HCT116 (cell line): ENCODE data around the gene YAE1.

Experiments
- ATF3 ChIP-seq: IDR thresholded peaks from 2 replicates; pipeline ENCODE4 v1.6.1; 2012
- CEBPB ChIP-seq: IDR thresholded peaks from 2 replicates; pipeline ENCODE4 v1.6.1; 2012; ENCODE audit warnings: low read depth
- CTCF ChIP-seq, 3 experiments: fragments of 200-600 bp in 1 of 3; sonication (generic) in 1 of 3; IDR thresholded peaks in 2 of 3; conservative IDR thresholded peaks in 1 of 3; 2 replicates each; pipeline ENCODE4 v1.5.1; 2012 to 2017; ENCODE audit warnings: low read depth in 2 of 3, low read length in 2 of 3, antibody characterized with exemption in 1 of 3, borderline replicate concordance in 1 of 3, control low read depth in 1 of 3, mild to moderate bottlenecking in 1 of 3, mixed read lengths in 1 of 3, mixed run types in 1 of 3, moderate library complexity in 1 of 3; ENCODE audit not compliant: insufficient read depth in 1 of 3
- EZH2 ChIP-seq: fragments of 200-600 bp; sonication (generic); IDR thresholded peaks from 2 replicates; pipeline ENCODE4 v1.6.1; 2017; ENCODE audit warnings: antibody characterized with exemption, mixed run types
- EZH2phosphoT487 ChIP-seq: fragments of 200-600 bp; IDR thresholded peaks from 2 replicates; pipeline ENCODE4 v1.6.1; 2018; ENCODE audit warnings: antibody characterized with exemption, borderline replicate concordance
- POLR2A ChIP-seq: IDR thresholded peaks from 2 replicates; pipeline ENCODE4 v1.7.0; 2011; ENCODE audit warnings: borderline replicate concordance; ENCODE audit not compliant: insufficient read depth, insufficient read length; ENCODE audit errors: extremely low read depth
- POLR2AphosphoS5 ChIP-seq: IDR thresholded peaks from 2 replicates; pipeline ENCODE4 v1.6.1; 2011; ENCODE audit warnings: mild to moderate bottlenecking, low read depth, low read length, moderate library complexity
- RAD21 ChIP-seq: IDR thresholded peaks from 2 replicates; pipeline ENCODE4 v1.6.1; 2012; ENCODE audit warnings: low read depth, mild to moderate bottlenecking
- SP1 ChIP-seq: IDR thresholded peaks from 2 replicates; pipeline ENCODE4 v1.6.1; 2012; ENCODE audit warnings: low read depth
- TCF7L2 ChIP-seq: IDR thresholded peaks from 2 replicates; pipeline ENCODE4 v1.7.0; 2011; ENCODE audit warnings: borderline replicate concordance, inconsistent platforms; ENCODE audit not compliant: insufficient read depth, insufficient read length; ENCODE audit errors: extremely low read depth
- YY1 ChIP-seq: IDR thresholded peaks from 2 replicates; pipeline ENCODE4 v1.6.1; 2011; ENCODE audit warnings: low read length, low read depth, moderate library complexity, mild to moderate bottlenecking; ENCODE audit not compliant: insufficient replicate concordance; ENCODE audit errors: extremely low read depth
- ZNF274 ChIP-seq: fragments of 200-500 bp; sonication (Bioruptor generic); IDR thresholded peaks from 2 replicates; pipeline ENCODE4 v1.6.1; 2014; ENCODE audit warnings: mild to moderate bottlenecking, low read depth, low read length, inconsistent platforms
- TF ChIP-seq, protein P1 (sequence below): IDR thresholded peaks from 2 replicates; pipeline ENCODE4 v1.6.1; 2012; ENCODE audit warnings: low read depth

DNA sequence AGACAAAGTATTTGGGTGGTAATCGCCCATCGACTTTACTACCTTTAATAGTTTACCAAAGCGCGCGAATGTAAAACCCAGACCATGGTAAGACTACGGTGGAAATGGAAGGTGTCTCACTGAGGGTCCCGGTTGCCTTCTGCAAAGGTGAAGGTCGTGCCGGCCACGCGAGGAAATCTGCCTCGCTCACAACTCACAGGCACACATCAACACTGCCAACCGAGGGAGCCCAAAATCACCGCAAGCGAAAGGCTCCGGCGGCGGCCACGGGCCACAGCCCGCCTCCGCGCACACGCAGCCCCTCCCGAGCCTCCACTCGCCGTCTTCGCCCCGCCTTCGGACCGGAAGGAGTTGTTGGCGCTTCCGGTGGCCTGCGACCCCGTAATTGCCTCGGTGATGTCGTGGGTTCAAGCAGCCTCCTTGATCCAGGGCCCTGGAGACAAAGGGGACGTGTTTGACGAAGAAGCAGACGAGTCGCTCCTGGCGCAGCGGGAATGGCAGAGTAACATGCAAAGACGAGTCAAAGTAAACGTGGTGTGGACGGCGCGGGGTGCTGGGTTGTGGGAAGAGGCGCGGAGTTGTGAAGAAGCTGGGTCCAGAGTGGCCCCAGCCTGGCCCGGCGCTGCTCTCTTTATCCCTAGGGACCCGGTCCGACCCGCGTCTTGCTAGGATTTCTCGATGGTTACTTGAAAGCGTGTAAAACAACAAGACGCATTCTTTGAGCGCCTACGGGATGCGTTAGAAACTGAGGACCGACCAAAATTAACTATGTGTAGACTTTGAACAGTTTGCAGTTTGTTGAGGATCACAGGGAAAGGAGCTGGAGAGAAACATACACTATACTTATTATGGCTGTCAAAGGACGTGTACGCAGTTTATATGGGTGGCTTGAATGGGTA is at the start of gene YAE1:
- TF ChIP-seq CTCF (IDR thresholded peaks at IDR 0.05 in 2 of 3, conservative IDR thresholded peaks at IDR 0.05 in 1 of 3; ENCODE audit: borderline replicate concordance in 1 of 3, insufficient read depth in 1 of 3, low read depth in 2 of 3, low read length in 2 of 3): no peak
- peak; percentile 87 for TF ChIP-seq POLR2A
- no peak for TF ChIP-seq CEBPB
- TF ChIP-seq EZH2: no peak
- TF ChIP-seq POLR2AphosphoS5: peak; percentile 94
- no peak for TF ChIP-seq TCF7L2
- TF ChIP-seq YY1: peak; percentile 76
- TF ChIP-seq ATF3: no peak
- TF ChIP-seq EZH2phosphoT487: no peak
- TF ChIP-seq, protein P1, sequence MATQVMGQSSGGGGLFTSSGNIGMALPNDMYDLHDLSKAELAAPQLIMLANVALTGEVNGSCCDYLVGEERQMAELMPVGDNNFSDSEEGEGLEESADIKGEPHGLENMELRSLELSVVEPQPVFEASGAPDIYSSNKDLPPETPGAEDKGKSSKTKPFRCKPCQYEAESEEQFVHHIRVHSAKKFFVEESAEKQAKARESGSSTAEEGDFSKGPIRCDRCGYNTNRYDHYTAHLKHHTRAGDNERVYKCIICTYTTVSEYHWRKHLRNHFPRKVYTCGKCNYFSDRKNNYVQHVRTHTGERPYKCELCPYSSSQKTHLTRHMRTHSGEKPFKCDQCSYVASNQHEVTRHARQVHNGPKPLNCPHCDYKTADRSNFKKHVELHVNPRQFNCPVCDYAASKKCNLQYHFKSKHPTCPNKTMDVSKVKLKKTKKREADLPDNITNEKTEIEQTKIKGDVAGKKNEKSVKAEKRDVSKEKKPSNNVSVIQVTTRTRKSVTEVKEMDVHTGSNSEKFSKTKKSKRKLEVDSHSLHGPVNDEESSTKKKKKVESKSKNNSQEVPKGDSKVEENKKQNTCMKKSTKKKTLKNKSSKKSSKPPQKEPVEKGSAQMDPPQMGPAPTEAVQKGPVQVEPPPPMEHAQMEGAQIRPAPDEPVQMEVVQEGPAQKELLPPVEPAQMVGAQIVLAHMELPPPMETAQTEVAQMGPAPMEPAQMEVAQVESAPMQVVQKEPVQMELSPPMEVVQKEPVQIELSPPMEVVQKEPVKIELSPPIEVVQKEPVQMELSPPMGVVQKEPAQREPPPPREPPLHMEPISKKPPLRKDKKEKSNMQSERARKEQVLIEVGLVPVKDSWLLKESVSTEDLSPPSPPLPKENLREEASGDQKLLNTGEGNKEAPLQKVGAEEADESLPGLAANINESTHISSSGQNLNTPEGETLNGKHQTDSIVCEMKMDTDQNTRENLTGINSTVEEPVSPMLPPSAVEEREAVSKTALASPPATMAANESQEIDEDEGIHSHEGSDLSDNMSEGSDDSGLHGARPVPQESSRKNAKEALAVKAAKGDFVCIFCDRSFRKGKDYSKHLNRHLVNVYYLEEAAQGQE: no peak
- TF ChIP-seq ZNF274: no peak
- no peak for TF ChIP-seq RAD21
- TF ChIP-seq SP1: no peak
